NCI-H2171 (cell line): ENCODE results near the gene TMEM232.
"Not testable (repeated sequence)": the region's sequence is repeated elsewhere in the genome, so short reads cannot be mapped to it uniquely, and the experiment has no call there.

Experiments used
- DNase-seq: peaks from one replicate; lab custom pipeline; 2025; lab: John Stamatoyannopoulos, UW

Gene TMEM232

DNA sequence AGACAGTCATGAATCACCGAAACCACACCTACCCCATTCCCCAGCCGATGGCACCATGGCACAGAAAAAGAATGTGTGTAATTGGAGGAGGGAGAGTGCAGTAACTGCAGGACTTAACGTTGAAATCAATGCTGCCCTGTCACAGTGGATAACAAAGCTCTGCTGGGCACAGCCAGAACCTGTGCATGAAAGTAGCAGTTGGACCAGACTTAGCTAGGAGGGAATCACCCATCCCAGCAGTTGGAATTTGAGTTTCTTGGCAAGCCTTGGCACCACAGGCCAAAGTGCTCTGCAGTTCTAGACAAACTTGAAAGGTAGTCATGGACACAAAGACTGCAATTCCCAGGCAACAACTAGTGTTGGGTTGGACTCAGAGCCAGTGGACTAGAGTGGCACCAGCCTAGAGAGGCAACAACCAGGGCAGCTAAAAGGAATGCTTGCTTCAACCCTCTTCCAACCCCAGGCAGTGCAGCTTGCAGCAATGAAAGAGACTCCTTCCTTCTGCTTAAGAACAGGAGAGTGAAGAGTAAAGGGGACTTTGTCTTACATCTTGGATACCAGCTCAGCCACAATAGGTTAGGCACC lies 19.1 kb downstream of the TMEM232 start:
- DNase-seq, result no peak

DNA sequence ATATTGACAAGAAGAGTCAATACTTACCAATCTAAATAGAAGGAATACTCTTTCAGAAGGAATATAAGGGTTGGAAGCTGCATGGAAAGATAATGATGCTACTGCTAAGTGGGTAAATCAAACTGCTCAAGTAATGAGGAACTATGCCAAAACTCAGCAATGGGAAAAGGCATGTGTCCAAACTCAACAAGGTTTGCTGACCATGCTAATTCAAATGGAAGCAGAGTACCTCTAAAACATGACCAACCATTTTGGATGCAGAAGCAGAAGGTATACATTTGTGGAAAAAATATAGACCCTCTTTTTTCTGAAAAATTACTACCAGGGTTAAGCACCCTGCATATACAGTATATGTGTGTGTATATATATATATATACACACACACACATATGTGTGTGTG lies 21.1 kb downstream of the TMEM232 start:
- DNase-seq, result no peak

DNA sequence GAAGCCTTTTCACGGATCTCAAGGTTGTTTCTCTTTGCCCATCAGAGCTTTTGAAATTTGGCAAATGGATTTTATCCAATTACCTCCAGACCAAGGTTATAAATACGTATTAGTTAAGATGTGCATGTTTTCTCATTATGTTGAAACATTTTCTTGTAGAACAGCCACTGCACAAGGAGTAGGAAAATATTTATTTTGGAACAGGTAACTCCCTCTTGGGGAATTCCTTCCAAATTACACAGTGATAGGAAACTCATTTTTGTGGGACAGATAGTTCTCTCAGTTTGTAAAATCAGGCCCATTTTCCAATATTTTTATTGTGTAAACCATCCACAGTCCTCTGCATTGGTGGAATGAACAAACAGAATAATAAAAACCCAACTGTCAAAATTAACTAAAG lies 23.0 kb downstream of the TMEM232 start:
- DNase-seq, result no peak

DNA sequence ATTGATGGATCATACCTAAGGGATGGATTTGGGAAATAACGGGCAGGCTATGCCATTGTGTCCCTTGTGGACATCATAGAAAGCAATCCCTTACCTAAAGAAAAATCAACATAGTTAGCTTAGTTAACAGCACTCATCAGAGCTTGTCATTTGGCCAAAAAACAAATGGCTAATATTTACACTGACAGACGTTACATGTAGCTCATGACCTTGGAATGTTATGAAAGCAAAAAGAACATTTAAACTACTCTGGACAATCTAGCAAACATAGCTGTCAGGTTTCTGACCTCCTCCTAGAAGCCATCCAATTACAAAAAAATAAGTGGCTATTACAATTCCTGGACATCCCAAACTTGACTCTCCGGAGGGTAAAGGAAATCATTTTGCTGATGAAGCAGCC lies 23.8 kb downstream of the TMEM232 start:
- DNase-seq, result no peak

DNA sequence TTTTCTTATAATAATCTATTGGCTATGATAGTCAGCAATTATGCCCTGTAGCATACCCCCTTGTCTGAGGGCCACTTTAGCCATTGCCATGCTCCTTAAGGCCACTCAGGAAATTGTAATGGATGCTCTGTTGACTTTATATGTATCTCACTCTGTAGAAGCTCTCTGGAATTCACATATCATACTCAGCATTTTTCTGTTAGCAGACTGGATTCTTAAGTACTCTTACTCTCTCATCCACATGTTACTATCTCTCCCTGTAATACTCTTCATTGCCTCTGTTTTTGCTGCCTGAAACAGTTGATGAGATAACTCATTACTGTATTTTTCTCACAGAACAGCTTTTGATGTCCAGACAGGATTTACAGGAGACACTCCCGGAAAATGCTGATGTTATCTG lies 24.2 kb downstream of the TMEM232 start:
- DNase-seq, result no peak

DNA sequence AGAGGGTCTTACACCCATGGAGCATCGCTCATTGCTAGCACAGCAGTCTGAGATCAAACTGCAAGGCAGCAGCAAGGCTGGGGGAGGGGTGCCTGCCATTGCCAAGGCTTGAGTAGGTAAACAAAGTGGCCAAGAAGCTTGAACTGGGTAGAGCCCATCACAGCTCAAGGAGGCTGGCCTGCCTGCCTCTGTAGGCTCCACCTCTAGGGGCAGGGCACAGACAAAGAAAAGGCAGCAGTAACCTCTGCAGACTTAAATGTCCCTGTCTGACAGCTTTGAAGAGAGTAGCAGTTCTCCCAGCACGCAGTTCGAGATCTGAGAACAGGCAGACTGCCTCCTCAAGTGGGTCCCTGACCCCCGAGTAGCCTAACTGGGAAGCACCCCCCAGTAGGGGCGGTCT lies 33.8 kb downstream of the TMEM232 start:
- DNase-seq, result not testable (repeated sequence)

DNA sequence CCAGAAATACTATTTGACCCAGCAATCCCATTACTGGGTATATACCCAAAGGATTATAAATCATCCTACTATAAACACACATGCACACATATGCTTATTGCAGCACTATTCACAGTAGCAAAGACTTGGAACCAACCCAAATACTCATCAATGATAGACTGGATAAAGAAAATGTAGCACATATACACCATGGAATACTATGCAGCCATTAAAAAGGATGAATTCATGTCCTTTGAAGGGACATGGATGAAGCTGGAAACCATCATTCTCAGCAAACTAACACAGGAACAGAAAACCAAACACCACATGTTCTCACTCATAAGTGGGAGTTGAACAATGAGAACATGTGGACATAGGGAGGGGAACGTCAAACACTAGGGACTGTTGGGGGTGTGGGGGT lies 35.9 kb downstream of the TMEM232 start:
- DNase-seq, result not testable (repeated sequence)

DNA sequence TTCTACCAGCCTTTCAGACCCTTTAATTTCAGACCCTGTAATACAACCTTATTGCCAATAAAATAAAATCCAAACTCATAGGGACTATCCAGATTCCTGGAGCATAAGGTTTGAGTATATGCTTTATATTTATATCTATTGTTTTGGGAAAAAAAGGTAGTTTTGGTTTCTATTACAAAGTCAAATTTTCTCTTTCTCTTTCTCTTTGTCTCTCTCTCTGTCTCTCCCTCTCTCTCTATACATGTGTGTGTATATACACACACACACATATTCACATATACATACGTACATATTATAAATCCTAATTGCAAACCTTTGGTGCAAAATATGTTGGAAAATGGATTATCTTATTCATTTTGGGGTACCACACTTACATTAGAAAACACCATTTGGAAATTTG lies 39.0 kb downstream of the TMEM232 start:
- DNase-seq, result no peak

DNA sequence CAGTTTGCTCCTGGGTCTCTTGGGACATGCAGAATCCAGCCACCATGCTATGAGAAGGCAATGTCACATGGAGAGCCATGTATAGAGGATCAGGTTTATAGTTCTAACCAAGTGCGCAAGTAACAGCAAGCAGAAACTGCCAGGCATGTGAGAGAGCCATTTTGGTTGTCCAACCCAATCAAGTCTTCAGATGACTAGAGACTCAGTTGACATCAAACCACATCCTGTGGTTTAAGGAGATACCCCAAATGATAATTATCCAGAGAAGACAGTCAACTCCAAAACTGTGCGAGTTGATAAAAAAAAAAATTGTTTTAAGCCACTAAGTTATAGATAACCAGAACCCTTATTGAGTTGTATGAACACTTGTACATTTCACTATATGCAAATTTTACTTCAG lies 40.2 kb downstream of the TMEM232 start:
- DNase-seq, result no peak

DNA sequence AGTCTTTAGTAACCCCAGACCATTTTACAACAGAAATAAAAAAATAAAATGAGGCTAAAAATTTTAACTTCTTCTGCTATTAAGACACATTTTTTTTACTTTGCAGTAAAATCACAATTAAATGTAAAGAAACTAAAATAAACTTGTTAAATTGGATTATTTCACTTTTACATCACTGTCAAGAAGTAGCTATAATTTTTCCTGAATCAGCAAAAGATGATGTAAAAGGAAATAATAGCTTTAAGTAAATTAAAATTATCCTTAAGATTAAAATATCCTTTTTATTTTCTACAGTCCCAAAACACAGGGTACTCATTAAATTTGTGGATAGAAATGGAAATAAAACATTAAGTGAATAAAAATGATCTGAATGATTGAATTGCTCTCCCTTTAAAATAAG lies 44.5 kb downstream of the TMEM232 start:
- no peak for DNase-seq

DNA sequence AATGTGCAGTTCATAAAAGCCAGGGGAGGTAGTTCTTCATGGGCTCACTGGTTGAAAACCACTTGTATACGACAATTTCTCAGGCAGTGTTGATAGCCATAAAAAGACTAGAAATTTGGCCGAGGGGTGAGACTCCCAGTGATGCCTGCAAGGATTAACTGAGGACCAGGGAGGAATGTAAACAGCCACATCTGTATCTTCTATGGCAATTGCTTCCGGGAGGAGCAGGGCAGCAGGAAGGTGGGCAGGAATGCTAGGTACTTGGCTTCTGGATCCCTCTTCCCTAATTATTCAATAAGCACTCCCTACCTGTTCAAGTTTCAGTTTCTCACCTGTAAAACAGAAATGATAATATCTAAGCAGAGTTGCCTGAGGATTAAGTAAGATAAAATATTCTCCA lies 45.4 kb downstream of the TMEM232 start:
- no peak for DNase-seq

DNA sequence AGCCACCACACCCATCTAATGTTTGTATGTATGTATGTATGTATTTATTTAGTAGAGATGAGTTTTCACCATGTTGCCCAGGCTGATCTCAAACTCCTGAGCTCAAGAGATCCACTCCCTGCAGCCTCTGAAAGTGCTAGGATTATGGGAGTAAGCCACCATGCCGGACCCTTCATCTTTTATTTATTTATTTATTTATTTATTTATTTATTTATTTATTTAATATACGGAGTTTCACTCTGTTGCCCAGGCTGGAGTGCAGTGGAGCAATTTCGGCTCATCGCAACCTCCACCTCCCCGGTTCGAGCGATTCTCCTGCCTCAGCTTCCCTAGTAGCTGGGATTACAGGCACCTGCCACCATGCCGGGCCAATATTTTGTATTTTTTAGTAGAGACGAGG lies 49.9 kb downstream of the TMEM232 start:
- not testable (repeated sequence) for DNase-seq

DNA sequence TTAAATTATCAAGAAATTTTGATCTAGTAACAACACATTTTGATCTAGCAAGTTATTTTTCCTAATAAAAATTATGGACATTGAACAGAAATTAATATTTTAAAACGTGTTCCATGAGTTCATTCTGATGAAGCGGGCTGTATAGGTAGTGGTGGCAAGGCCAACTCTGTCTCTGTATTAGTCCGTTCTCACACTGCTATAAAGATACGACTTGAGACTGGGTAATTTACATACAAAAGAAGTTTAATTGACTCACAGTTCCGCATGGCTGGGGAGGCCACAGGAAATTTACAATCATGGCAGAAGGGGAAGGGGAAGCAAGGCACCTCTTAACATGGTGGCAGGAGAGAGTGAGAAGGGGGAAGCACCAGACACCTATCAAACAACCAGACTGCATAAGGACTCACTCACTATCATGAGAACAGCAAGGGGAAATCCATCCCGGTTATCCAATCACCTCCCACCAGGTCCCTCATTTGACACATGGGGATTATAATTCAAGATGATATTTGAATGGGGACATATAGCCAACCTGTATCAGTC lies 61.2 kb downstream of the TMEM232 start:
- DNase-seq, result no peak

DNA sequence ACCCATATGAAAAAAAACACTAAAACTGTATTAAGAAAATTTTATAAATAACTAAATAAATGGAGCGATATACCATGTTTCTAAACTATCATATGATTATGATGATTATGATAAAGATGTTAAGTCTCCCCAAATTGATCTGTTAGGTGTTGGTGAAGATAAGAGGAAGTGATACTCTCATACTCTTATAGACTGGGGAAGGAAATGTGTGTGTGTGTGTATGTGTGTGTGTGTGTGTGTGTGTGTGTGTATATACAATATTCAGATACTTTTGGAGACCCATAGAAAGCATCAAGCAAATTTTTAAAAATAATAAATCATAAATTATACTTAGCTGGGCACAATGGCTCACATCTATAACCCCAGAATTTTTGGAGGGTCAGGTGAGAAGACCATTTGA lies 62.9 kb downstream of the TMEM232 start:
- no peak for DNase-seq

DNA sequence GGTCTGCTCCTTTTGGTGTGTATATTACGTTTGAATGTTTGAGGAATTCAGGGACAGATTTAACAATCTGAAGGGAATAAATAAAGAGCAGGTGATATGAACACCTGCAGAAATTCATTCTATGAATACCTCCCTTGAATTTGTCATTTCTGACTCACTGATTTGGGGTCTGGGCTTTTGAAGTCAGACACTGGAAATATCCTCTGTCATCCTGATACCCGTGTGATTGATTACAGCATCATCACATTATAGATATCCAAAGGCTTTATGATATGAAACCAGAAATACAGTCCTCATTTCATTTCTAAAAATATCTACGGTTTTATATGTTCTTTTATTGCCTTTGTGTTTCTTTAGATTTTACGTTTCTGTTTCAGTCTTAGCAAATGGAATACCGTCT lies 68.5 kb downstream of the TMEM232 start:
- no peak for DNase-seq

DNA sequence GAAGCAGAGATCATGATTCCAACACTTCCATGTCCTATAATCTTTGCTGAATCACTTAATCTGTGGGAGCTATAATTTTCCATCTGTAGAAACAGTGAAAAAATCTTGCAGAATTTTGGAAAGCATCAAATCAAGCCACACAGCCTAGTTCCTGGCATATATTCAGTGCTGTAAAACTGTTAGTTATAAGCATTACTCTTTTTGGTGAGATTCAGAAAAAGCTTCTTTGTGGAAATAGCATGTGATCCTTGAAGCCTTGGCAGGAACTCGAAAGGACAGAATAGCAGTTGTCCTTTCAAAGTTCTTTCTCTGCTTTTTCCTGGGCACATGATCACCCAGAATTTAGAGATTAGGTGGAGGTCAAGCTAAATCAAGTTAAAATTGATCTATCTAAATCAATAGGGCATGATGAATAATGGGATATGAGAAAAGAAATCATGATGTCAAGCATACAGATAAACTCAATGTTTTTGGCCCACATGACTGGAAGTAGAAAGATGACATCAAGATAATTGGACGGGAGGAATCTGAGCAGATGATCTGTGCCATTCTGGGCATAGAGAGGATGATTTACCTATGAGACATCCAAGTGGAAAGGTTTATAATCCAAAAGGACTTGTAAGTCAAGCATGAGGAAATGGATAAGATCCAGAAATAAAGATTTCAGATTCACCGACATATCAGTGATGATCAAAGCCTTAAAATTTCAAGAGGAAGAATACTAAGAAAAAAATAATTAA lies 73.1 kb downstream of the TMEM232 start:
- DNase-seq, result no peak

DNA sequence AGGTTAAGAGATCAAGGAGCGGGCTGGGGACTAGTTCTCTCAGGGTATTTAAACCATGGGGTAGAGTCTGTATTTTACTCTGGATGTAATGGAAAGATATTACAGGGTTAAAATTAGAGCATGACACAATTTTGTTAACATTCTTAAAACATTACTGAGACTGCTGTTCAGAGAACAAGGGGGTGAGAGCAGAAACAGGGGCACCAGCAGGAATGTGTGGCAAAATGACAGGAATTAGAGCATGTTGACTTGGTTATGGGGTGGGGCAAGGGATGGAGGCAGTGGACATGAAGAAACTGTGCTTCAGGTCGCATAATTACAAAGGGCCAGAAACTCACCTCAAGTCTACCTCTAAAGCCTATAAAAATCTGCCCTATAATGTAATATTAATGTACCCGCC lies 75.0 kb downstream of the TMEM232 start:
- DNase-seq, result no peak

DNA sequence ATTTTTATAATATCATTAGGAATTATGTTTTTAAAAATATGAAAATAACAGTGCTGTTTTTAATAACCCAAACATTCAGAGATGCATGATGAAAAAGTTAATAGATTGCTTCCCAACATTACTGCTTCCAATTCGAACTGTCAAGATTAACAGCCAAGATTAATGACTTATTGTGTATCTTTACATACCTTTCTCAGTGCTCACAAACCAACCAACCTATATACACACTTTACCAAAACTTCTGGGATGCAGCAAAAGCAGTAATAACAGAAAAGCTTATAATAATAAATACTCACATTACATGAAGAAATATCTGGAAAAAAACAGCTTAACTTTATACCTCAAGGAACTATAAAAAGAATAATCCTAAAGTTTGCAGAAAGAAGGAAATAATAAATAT lies 82.1 kb downstream of the TMEM232 start:
- no peak for DNase-seq

DNA sequence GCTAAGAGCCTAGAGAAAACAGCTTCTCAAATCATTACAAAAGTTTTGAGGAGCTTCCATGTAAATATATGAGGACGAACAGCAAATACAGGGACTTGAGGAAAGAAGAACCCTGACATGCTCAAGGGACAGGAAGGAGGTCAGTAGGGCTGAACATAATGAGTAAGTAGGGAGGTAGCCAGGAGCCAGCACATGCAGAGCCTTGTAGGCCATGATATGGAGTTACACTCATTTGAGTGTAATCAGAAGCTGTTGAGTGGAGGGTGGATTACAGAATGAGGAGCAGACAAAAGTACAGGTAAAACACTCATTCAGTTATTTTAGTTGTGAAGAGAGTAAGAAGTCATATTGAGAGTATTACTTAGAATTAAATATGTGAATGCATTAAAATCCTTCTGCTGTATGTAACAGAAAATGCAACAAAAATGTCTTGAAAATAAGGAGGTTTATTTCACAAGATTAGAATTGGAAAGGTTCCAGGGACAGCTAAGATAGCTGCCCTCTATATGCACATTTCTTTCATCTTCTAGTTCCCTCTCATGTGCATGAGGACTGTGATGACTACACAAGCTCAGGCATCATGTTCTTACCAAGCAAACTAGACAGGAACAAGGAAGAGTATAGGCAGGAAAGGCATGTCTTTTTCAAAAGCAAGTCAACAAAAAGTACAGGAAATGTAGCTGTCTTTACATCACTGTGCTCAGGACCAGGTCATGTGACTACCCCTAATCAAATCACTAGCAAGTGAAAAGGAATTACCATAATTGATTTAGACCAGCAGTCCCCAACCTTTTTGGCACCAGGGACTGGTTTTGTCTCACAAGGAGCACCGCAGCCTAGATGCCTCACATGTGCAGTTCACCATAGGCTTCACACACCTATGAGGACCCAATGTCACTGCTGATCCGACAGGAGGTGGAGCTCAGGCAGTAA lies 87.2 kb downstream of the TMEM232 start:
- no peak for DNase-seq

DNA sequence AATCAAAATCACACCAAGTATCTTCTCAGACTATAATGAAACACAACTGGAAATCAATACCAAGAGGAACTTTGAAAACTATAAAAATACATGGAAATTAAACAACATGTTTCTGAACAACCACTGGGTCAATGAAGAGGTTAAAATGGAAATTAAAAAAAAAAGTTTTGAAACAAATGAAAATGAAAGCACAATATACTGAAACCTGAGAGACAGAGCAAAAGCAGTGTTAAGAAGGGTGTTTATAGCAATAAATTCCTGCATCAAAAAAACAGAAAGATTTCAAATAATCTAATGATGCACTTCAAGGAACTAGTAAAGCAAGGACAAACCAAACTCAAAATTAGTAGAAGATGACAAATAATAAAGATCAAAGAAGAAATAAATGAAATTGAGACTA lies 92.0 kb downstream of the TMEM232 start:
- DNase-seq, result no peak

DNA sequence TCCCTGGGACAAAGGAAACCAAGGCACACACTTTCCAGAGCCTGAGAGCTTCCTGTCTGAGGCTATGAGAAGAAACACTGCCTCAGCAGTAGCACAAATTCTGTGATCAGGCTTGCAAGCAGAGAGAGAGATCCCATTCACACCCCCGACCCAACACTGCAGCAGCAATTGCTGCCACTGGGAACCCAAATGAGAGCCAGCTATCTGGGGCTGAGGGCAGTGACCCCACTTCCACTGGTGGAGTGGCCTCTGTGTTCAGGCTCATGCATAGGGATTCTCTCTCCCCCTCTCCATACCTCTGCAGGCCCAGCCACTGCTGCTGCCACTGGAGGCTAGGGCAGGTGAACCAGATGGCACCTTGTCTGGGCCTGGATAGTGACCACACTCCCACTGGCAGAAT lies 95.2 kb downstream of the TMEM232 start:
- no peak for DNase-seq

DNA sequence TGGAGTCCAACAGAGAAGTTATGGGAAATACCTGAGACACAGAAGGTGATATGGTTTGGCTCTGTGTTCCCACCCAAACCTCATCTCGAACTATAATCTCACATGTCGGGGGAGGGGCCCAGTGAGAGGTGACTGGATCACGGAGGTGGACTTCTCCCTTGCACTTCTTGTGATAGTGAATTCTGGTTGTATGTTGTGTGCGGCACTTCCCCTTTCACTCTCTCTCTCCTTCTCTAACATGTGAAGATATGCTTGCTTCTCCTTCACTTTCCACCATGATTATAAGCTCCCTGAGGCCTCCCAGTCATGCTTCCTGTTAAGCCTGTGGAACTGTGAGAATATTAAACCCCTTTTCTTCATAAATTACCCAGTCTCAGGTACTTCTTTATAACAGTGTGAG lies 96.1 kb downstream of the TMEM232 start:
- DNase-seq, result no peak
